ENCODE results near the gene ZNF442.

DNA sequence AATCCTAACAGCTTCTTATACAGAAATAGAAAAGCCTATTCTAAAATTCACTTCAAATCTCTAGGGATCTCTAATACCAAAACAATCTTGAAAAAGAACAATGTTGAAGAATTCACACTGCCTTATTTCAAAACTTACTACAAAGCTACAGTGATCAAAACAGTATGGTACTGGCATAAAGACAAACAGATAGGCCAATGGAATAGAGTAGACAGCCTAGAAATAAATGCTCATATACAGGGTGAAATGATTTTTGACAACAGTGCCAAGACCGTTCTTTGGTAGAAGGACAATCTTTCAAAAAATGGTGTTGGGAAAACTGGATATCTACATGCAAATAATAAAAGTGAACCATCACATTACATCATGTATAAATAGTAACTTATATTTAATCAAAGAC, 20.3 kb downstream of the ZNF442 start:
- TF ChIP-seq CTCF (conservative IDR thresholded peaks at IDR 0.05) = no peak
- no peak for TF ChIP-seq ZFX (IDR thresholded peaks at IDR 0.05)

All from C4-2B (cell line).